GM21619 (cell line): ENCODE results near the gene PACS1.
"Not testable (repeated sequence)": the region's sequence is repeated elsewhere in the genome, so short reads cannot be mapped to it uniquely, and the experiment has no call there.

ENCODE experiments used
- ATAC-seq: cut with Tn5 transposase; IDR thresholded peaks from one replicate; pipeline ENCODE4 v1.9.1; 2021; ENCODE audit not compliant: unreplicated experiment

The PACS1 gene

GRCh38 chr11:66242095-66242765, 172.2 kb downstream of the PACS1 start:
- no peak for ATAC-seq

GRCh38 chr11:66243782-66244535, 173.9 kb downstream of the PACS1 start:
- ATAC-seq = no peak

- no peak for ATAC-seq
Observed at GRCh38 chr11:66247295-66247694, 177.2 kb downstream of the PACS1 start.

- no peak for ATAC-seq
Observed at GRCh38 chr11:66247801-66248200, 177.7 kb downstream of the PACS1 start.

GRCh38 chr11:66248903-66249302, 178.8 kb downstream of the PACS1 start:
- no peak for ATAC-seq

GRCh38 chr11:66251809-66252208, 181.7 kb downstream of the PACS1 start:
- no peak for ATAC-seq

- not testable (repeated sequence) for ATAC-seq
Observed at GRCh38 chr11:66253081-66253480, 183.0 kb downstream of the PACS1 start.

GRCh38 chr11:66258473-66258893, 188.4 kb downstream of the PACS1 start:
- no peak for ATAC-seq

- ATAC-seq = no peak
Observed at GRCh38 chr11:66259225-66259624, 189.2 kb downstream of the PACS1 start.

- no peak for ATAC-seq
Observed at GRCh38 chr11:66259956-66260355, 189.9 kb downstream of the PACS1 start.

- ATAC-seq = no peak
Observed at GRCh38 chr11:66261578-66261977, 191.5 kb downstream of the PACS1 start.

GRCh38 chr11:66262191-66262590, 192.1 kb downstream of the PACS1 start:
- no peak for ATAC-seq

- no peak for ATAC-seq
Observed at GRCh38 chr11:66262696-66263095, 192.6 kb downstream of the PACS1 start.

GRCh38 chr11:66263231-66263630, 193.2 kb downstream of the PACS1 start:
- no peak for ATAC-seq

GRCh38 chr11:66263785-66264184, 193.7 kb downstream of the PACS1 start:
- no peak for ATAC-seq

- no peak for ATAC-seq
Observed at GRCh38 chr11:66264383-66264782, 194.3 kb downstream of the PACS1 start.

- ATAC-seq = no peak
Observed at GRCh38 chr11:66264914-66265313, 194.8 kb downstream of the PACS1 start.

GRCh38 chr11:66265531-66266377, 195.7 kb downstream of the PACS1 start:
- ATAC-seq = no peak

- ATAC-seq = no peak
Observed at GRCh38 chr11:66266378-66267038, 196.4 kb downstream of the PACS1 start.

GRCh38 chr11:66267039-66267378, 196.9 kb downstream of the PACS1 start:
- ATAC-seq = no peak
